GM18508 (cell line): ENCODE data around the gene TPRG1.

Experiments used
- ATAC-seq: cut with Tn5 transposase; IDR thresholded peaks from one replicate; pipeline ENCODE4 v1.9.1; 2021; ENCODE audit warnings: moderate number of reproducible peaks; ENCODE audit not compliant: insufficient read depth, unreplicated experiment

TPRG1 gene

DNA sequence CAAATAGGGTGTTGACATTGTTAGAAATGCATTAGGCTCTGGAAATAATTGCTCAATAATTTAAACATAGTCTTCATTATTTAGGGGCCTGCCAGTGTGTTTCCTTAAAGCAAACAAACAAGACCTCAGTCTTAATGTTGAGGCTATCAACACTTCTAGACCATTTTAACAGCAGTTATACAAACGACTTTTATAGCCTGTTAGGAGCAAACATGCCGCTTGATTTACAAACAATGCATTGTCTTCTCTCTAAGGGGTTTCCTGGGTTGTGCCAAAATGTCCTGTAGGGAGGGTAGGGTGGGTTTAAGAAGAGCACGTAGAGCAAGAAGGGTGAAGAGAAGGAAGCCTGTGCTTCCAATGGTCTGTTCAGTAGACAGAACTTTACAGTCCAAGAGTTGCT is 53.7 kb downstream of the TPRG1 start:
- no peak for ATAC-seq

DNA sequence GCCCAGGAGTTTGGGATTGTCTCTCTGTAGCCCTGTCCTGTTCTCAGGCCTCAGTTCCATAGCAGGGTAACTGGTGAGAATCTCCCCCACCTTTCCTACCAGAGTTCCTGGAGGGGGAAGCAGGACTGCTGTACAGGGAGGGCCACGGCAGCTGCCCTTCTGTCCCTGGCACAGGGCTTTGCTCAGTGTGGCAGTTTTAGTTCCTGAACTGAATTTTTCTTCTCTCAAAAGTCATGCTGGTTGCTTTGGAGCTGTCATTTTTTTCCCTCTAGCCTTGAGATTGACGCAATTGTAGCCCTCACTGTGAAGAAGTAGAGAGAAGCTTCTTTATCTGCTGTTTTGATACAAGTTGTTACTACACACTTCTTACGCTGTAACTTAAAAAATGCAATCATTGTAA is 55.5 kb downstream of the TPRG1 start:
- no peak for ATAC-seq

DNA sequence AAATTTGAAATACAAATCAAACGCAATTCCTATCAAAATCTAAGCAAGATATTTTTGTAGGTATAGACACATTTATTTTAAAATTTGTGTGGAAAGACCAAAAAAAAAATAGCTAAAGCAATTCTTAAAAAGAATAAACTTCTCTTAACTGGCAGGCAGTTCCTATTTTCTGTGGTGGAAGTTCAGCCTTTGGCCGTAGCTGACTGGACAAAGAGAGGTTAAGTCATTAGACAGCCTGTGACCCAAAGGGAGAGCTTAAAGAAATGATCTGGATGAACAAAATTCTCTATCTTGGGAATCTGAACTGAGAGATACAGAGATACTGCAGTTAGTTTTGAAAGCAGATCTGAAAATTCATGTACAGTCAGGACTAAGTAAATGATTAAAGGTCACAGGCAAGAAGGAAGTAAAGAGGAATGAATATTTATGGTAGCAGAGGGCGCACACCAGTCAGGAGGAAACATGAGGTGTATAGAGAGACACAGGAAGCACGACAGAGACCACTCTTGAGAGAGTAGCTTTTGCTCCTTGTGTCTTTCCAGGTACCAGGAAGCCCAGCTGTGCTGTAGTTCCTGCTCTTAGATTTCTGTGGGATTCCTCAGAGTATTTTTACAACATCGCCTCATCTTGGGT is 57.5 kb downstream of the TPRG1 start:
- peak; percentile 77 for ATAC-seq

DNA sequence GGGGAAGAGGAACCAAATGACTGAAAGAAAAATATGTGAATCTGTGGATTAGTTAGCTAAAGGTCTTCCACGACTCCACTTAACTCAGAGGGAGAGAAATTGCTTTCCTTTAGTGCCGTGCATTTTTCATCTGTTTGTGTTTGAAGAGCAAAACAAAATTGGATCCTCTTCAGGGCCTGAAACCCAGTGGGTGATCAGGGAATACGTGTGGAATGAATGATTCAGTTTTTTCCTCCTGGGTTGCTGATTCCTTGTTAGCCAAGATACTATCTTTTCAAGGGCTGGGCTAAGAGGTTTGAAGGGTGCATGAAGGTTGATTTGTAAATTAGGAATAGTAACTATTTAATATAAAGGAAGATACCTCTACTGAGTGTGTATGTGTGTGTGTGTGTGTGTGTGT is 61.0 kb downstream of the TPRG1 start:
- no peak for ATAC-seq

DNA sequence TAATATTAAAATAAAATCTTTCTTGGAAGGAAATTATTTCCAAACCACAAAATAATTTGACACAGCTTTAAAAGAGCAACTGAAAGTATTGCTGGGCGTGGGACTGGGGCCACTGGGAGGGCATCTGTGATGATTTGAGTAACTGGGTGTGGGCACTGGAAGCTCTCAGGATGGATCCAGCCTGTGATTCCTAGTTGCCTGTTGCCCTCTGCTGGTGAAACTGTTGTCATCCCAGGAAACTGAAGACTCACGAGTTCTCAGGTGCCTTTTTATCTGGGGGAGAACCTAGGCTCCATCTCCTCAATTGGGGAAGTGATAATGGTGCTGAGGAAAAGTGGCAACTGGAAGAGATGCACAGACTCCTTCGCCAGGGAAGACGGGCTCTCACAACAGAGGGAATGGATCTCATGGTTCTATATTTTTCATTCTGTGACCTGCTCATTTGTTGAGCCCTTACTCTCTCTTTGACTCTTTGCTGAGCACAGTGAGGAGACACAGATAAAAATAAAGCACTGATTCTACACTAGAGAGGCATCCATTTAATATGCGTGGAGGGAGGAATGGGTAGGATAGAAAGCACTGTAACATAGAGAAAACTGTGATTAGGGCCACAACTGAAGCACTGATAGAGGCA is 61.6 kb downstream of the TPRG1 start:
- no peak for ATAC-seq

DNA sequence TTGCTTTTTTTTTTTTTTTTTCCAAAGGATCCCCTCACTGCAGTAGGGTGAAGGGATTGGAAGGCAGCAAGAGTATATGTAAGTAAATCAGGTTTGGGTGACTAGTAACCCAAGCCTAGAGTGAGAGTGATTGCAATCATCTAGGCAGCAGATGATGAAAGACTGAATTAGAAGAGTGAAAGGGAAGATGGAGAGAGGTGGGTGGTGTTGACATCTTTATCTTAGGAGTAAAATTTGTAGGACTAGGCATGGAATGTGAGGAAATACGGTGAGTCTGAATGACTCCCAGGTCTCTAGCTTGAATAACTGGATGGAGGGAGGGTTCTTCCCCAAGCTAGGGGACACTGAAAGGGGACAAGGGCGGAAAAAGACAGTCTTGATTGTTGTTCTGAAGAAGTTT is 63.4 kb downstream of the TPRG1 start:
- no peak for ATAC-seq

DNA sequence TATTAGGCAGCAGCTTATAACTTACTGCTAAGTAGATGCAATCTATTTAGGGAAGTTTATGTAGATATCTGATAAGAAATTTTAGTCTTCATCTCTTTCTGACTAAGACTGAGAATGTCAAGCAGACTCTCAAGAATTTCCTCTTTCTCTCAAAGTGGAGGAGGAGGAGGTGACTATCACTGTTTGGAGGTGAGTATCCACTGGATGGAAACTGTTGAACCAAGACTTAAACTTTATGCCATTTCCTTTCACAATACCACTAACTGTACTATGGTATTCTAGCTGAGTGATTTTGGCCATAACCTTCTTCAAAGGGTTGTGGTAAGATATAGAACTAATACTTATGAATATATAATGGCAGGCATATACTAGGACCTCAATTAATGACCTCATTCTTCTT is 64.6 kb downstream of the TPRG1 start:
- ATAC-seq = no peak

DNA sequence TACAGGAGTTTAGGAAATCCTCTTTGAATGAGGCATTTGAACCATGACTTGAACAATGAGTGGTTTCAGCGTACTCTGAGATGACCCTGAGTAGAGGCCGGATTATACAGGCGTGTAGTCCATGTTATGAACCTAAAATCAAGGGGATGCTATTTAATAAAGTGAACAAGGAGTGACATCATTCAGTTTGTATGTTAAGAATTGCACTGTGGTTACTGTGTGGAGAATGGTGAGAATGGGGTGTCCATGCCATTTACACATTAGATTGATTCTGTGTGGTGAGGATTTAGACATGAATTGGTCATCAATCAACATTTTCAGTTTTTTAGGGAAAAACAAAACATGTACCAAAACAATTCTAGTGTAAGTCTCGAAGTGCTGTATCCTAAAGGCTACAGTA is 65.8 kb downstream of the TPRG1 start:
- ATAC-seq = no peak

DNA sequence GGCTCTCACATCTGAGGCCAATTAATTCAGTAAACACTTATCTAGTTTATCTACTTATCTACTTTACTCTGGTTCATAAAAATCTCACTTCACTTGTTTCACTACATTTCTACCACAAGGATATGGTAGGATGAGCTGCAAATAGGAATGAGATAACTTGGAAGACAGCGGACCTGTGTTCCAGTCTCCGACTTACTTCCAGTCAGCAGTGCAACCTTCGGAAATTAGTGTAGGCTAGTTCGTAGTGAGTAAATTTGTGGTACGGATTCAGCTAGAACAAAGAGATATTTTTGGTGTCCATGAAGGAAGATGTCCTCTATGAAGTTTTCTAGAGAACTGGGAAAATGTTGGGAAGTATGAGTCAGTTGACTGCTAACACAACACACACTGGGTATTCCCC is 66.3 kb downstream of the TPRG1 start:
- ATAC-seq = no peak

DNA sequence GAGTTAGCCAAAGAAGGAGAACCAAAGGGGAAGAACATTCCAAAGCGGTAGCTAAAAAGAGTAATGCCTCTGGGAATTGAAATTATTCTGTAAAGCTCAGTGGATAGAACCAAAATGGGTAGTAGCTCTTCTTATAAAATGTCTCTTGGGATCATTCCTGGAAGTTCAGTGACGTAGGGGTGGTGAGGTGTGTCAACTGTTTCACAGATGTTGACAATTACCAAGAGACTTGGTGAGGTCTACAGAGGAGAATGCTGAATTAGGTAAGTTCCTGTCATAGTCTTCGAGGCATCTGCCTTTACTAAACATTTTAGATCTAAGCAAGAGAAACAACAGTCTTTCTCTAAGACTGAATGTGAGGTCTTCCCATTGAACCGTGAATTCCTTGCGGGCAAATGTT is 67.8 kb downstream of the TPRG1 start:
- ATAC-seq = no peak

DNA sequence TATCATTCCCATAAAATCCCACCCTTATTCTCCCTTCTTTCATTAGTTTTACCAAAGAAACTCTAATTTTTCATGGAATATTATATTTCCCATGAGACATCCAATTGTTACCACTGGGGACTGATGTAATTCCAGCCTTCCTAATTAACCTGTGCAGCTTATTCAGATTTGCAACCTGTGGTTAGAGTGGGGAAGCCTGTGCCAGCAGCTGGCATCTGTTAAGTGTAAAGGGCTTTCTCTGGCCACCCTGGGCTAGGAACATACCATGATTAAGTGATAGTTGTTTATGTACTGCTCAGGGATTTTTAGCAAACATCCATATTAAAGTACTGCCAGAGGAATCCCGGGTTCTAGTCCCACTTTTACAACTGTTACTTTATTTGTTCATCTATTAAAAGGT is 78.2 kb downstream of the TPRG1 start:
- no peak for ATAC-seq

DNA sequence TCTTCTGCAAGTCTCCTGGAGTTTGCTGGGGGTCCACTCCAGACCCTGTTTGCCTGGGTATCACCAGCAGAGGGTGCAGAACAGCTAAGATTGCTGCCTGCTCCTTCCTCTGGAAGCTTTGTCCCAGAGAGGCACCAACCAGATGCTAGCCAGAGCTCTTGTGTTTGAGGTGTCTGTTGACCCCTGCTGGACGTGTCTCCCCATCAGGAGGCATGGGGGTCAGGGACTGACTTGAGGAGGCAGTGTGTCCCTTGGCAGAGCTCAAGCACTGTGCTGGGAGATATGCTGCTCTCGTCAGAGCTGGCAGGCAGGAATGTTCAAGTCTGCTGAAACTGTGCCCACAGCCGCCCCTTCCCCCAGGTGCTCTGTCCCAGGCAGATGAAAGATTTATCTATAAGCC is 86.5 kb downstream of the TPRG1 start:
- ATAC-seq = no peak

DNA sequence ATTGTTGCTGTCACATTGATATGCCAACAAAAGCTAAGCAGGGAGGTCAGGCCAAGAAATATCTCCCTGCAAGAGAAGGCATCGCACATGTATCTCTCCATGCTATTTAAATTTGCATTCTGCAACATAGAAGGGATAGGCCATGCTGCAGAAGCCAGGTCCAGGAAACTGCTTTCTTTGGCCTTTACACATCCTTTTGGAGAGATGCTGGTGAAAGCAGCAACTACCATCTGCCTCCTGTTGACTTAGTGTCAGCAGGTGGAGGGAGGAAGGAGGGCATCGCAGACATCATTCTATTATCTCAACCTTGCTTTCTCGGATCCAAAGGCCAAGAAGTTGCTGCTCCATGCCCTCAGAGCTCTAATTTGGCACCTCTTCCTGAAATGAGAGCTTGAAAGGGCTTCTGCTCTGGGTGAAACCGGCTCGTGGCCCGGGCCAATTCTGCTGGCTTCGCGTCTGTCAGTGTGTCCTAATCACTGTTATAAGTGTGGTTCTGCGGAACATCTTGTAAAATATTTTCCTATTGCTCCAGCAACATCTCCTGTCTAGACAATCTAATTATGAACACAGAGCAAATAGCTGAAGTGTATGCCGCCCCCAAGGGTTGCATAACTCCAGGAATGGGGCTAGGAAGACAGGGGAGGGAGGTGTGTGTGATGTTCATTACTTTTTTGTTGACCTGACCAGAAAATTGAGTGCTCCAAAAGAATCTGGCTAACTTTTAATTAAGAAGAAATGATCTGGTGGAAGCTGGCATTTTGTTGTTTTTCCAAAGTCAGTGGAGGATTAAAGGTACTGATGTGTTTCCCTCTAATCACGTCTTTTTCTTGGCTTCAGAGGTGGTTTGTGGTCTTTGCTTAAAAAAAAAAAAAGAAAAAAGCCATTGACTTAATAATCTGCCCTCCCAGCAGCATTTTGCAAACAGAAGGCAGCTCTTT is 89.1 kb downstream of the TPRG1 start:
- no peak for ATAC-seq

DNA sequence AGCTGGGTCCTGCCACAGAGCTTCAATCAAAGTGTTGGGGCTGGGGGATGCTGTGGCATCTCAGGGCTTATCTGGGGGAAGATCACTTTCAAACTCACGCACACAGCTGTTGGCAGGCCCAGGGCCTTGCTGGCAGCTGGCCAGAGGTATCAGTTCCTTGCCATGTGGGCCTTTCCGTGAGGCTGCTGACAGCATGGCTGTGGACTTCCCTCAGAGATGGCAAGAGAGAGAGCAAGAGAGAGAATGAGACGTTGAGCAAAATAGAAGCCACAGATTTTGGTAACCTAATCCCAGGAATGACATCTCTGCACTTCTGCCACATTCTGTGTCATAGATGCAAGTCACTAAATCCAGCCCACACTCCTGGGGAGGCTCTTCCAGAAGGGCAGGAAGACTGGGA is 91.0 kb downstream of the TPRG1 start:
- no peak for ATAC-seq

DNA sequence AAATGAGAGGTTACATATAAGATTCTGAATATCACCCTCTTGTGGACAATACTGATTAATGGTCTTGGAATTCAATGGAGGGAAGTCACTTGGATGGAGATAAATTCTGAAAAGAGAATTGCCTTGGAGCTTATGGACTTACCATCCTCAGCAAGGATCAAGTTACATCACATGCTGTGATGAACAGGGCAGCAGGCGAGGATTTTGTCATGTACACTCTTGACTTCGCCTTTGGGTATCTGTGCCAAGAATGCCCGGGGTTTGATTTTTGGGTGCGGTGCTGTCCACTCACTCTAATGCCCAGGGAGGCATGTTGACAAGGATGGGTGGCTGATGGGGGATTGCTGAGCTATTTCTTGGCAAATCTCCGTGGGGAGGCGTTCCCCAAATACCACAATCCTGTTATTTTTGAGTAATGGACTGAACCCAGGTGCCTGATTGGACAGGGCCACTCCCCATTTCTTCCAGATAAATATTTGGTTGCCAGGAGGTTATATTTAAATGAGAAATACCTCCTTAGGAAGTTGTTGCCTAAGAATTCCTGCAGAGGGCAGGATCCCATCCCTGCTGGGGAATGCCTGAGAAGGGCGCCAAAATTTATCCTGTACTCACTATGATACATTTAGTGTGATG is 96.3 kb downstream of the TPRG1 start:
- ATAC-seq = no peak

DNA sequence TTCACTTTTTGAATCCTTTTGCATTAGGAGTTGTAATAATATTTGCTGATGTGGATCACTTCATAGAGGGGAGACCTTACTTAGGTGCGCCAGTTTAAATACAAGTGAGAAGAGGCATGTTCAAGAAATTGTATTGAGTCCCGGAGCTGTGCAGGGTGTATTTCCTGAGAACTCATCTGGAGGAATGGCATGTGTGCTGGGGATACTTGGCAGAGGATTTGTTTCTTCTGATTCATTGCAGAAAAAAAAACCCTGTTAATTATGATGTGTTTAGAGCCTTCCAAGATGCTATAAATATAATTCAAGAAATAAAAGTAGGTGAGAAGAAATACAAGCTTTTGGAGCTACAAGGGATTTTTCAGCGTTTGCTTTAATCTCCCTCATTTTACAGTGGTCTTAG is 97.6 kb downstream of the TPRG1 start:
- ATAC-seq = no peak

DNA sequence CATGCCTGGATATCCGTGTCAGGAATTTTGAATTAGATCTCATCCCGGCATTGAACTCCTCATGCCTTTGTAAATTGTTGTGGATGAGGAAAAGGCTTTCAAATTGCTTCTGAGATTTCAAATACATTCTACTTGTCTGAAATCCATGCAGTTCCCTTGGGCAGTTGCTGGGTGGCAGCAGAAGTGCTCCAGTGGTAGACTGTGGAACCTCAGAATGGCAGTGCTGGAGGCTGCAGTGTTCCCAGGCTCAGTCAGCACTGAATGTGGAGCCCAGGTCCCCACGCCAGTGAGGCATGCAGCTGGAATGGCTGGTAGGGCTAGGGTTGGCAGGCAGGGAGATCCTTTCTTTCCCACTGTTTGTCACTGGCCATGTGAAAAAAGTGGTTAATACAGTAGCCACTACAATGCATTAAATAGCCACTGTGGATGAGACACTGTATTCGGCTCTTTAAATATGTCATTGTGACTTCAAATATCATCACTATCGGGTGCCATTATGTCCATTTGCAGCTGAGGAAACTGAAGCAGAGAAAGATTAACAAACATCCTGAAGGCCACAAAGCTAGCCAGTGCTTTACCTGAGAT is 98.6 kb downstream of the TPRG1 start:
- ATAC-seq = peak; percentile 71

DNA sequence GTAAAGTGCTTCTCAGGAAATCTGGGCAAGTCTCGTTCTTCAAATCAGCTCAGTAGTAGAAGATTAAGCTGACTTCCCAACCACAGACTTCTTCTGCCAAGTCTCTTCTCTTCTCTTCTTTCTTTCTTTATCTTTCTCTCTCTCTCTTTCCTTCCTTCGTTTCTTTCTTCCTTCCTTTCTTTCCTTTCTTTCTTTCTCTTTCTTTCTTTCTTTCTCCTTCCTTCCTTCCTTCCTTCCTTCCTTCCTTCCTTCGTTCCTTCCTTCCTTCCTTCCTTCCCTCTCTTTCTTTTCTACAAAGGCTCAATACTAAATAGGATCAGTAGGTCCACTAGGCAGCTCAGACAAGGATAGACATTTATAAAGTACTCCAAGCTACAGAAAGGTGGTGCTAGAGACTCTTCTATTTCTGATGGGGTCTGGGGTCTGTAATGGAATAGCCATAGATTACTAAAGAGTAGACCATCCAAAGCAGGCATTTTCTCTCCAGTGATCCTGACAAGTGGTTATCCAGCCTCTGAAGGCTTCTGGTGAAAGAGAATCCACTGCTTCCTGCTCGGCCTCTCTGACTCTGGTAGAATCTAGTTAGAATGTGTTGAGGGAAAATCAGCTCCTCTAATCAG is 100.8 kb downstream of the TPRG1 start:
- ATAC-seq = no peak

DNA sequence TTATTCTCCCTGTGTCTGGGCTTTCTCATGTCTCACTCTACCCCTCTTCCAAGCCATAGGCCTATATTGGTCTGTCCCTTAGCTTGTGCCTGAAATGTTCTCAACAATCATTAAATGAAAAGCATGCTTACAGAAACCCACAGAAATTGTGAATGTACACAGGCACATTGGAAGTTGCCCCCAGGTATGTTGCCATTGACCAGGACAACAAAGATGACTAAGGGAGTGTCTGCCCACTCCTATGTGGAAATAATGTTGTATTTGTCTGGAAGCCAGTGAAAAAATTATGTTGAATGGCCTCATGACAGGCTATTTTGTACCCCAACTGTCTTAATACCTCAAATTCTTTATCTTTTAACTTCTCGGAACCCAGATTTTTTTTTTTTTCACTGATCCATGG is 102.0 kb downstream of the TPRG1 start:
- no peak for ATAC-seq

DNA sequence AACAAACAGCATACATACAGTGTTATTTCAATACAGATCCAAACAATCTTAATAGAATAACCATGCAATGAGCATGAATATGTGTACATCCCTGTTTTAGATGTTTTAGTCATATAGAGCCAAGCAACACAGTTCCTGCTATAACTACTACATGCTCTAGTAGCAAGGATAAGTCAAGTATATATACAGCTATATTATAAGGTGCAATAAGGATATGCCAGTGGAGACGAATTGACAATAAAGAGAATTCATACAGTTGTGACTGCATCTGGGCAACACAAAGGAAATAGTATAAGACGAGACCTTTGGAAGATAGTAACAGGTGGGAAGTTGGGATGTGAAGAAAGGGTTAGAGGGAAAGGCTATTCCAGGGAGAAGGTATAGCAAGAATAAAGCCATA is 103.4 kb downstream of the TPRG1 start:
- no peak for ATAC-seq
